Lung (tissue), 12 donors: ENCODE measurements around the gene YARS1. TPM values are rescaled to one million over a fixed set of nuclear protein-coding genes. Genes with fewer than 3 reads are reported as not detected.
"Not testable (repeated sequence)": the region's sequence is repeated elsewhere in the genome, so short reads cannot be mapped to it uniquely, and the experiment has no call there.

Experiments used
- ATAC-seq: fragments of 200-7000 bp; cut with Tn5 transposase; one replicate; pipeline ENCODE4 v1.9.1; 2020; ENCODE audit warnings: moderate number of reproducible peaks; ENCODE audit not compliant: insufficient read depth, low FRiP score
- DNase-seq, 3 donors: peaks; one replicate each; pipeline ENCODE4 v3.0.0-alpha.2; 2013 to 2017
- H3K27ac ChIP-seq, 2 donors: one replicate each; pipeline ENCODE4 v1.5.1; 2013; ENCODE audit warnings: mild to moderate bottlenecking in 2 of 2, moderate library complexity in 2 of 2, control low read depth in 1 of 2, inconsistent platforms in 1 of 2, low read depth in 1 of 2, low read length in 1 of 2
- H3K27me3 ChIP-seq, 3 donors: one replicate each; pipeline ENCODE4 v1.5.1; 2013; ENCODE audit warnings: low read length in 2 of 3; ENCODE audit not compliant: control insufficient read depth in 3 of 3, insufficient read depth in 3 of 3
- H3K36me3 ChIP-seq, 4 donors: one replicate each; pipeline ENCODE4 v1.5.1; 2013; ENCODE audit warnings: low read length in 4 of 4, mild to moderate bottlenecking in 1 of 4, moderate library complexity in 1 of 4; ENCODE audit not compliant: control insufficient read depth in 4 of 4, insufficient read depth in 4 of 4
- H3K4me1 ChIP-seq, 5 donors: one replicate each; pipeline ENCODE4 v1.5.1; 2013; ENCODE audit warnings: low read length in 5 of 5, mild to moderate bottlenecking in 2 of 5, moderate library complexity in 1 of 5; ENCODE audit not compliant: control insufficient read depth in 5 of 5, insufficient read depth in 5 of 5
- H3K4me3 ChIP-seq: one replicate; pipeline ENCODE4 v1.5.1; 2013; ENCODE audit warnings: mild to moderate bottlenecking, control low read depth, moderate library complexity
- H3K9ac ChIP-seq, 2 donors: one replicate each; pipeline ENCODE4 v1.5.1; 2013; ENCODE audit warnings: low read length in 2 of 2, control low read depth in 1 of 2; ENCODE audit not compliant: insufficient read depth in 1 of 2
- H3K9me3 ChIP-seq, 4 donors: one replicate each; pipeline ENCODE4 v1.5.1; 2013; ENCODE audit warnings: low read length in 3 of 4, mild to moderate bottlenecking in 1 of 4, moderate library complexity in 1 of 4; ENCODE audit not compliant: control insufficient read depth in 4 of 4, insufficient read depth in 3 of 4
- CTCF ChIP-seq: IDR thresholded peaks from 2 replicates; pipeline ENCODE4 v1.5.1; 2012; ENCODE audit warnings: mild to moderate bottlenecking; ENCODE audit errors: control extremely low read depth, extremely low read depth
- WGBS, 2 donors: extraction: QIAGEN DNeasy Blood & Tissue Kit; methylation state at CpG; one replicate each; pipeline ENCODE4 v1.1.7; 2013; 5-methylcytosine and 5-hydroxymethylcytosine counted together
- polyA plus RNA-seq, 2 donors: library from polyadenylated mRNA; stranded (reverse); fragments of 200-250 nt; gene quantifications; one replicate each; pipeline ENCODE4 v1.2.1, GENCODE V29; 2013
- total RNA-seq, 2 donors: library from RNA; depleted of rRNA in 1 of 2; stranded (reverse); fragments of >200 nt in 1 of 2; gene quantifications; one replicate each; pipeline ENCODE4 v1.2.1, GENCODE V29; 2014 to 2021
- donor health status: control.
- donor health status: control.
- donor health status: Bipolar disorder and iron deficiency.
- donor health status: healthy.
- donor health status: DM: yes; HTN: yes; CAD: no.

Gene YARS1
- total and polyA plus RNA-seq, 4 donors, result 61.2 to 151 (median 77.8) TPM

- Histone ChIP-seq H3K4me3 (no peak overlapping the region), H3K27me3 (no peaks in the 10 kb centered on the region), H3K9me3 (no peaks in the 10 kb centered on the region), H3K9ac (no peak overlapping the region), H3K27ac (no peak overlapping the region), H3K36me3 (peaks cover 6 to 23% (median 16%) of the 10 kb centered on the region in 4 donors), H3K4me1 (peaks cover 0 to 5% (median 4%) of the 10 kb centered on the region in 5 donors)
- DNase-seq, result no peak
- ATAC-seq, result no peak
- WGBS, 2 donors, result 92 to 95% methylated on average over 5 of the region's 5 CpGs
- no peak for TF ChIP-seq CTCF
Measured at GRCh38 chr1:32810358-32810757, 6.8 kb downstream of the YARS1 start.

- ATAC-seq (no peak), DNase-seq (no peak)
- no peaks in the 10 kb centered on the region for H3K27me3 ChIP-seq
- no peak for TF ChIP-seq CTCF
- H3K4me1 ChIP-seq, result peaks cover 0 to 3% (median 0%) of the 10 kb centered on the region in 5 donors
- WGBS, 2 donors, result 95 to 97% methylated on average over 4 of the region's 4 CpGs
- H3K9me3 ChIP-seq, result no peaks in the 10 kb centered on the region
- no peak overlapping the region for H3K9ac ChIP-seq
- H3K36me3 ChIP-seq, result peaks cover 6 to 25% (median 17%) of the 10 kb centered on the region in 4 donors
- H3K4me3 ChIP-seq, result no peak overlapping the region
- H3K27ac ChIP-seq, result no peak overlapping the region
Measured at GRCh38 chr1:32808580-32808979, 8.6 kb downstream of the YARS1 start.

- no peak overlapping the region for H3K9ac ChIP-seq
- H3K36me3 ChIP-seq, result peaks cover 12 to 31% (median 24%) of the 10 kb centered on the region in 4 donors
- WGBS, 2 donors, result 61 to 87% methylated on average over 4 of the region's 4 CpGs
- H3K9me3 ChIP-seq, result no peaks in the 10 kb centered on the region
- no peak overlapping the region for H3K4me3 ChIP-seq
- no peaks in the 10 kb centered on the region for H3K27me3 ChIP-seq
- peak in 1 of 3 donors; percentile 19 for DNase-seq
- ATAC-seq, result no peak
- no peak overlapping the region for H3K27ac ChIP-seq
- H3K4me1 ChIP-seq, result peaks cover 0 to 3% (median 0%) of the 10 kb centered on the region in 5 donors
- no peak for TF ChIP-seq CTCF
Measured at GRCh38 chr1:32806910-32807523, 10.1 kb downstream of the YARS1 start.

- ATAC-seq, result peak; percentile 47
- WGBS, 2 donors, result 72 to 86% methylated on average over 6 of the region's 6 CpGs
- H3K27ac ChIP-seq, result no peak overlapping the region
Measured at GRCh38 chr1:32806290-32806689, 10.9 kb downstream of the YARS1 start.

GRCh38 chr1:32804460-32804859, 12.7 kb downstream of the YARS1 start:
- peaks cover 12 to 27% (median 23%) of the 10 kb centered on the region in 4 donors for H3K36me3 ChIP-seq
- not testable (repeated sequence) for H3K9me3 ChIP-seq, H3K9ac ChIP-seq, H3K27ac ChIP-seq, H3K4me1 ChIP-seq, ATAC-seq, H3K4me3 ChIP-seq, H3K27me3 ChIP-seq, DNase-seq
- WGBS, 2 donors, result 97 to 98% methylated on average over 25 to 29 of the region's 30 CpGs

More at GRCh38 chr1:32806290-32806689, 10.9 kb downstream of the YARS1 start:
- H3K9me3 ChIP-seq, result no peaks in the 10 kb centered on the region
- H3K27me3 ChIP-seq, result no peaks in the 10 kb centered on the region
- H3K4me3 ChIP-seq, result no peak overlapping the region
- TF ChIP-seq CTCF, result no peak
- H3K36me3 ChIP-seq, result peaks cover 12 to 31% (median 25%) of the 10 kb centered on the region in 4 donors
- peak; percentile 13 to 42 (median 24) for DNase-seq
- no peak overlapping the region for H3K9ac ChIP-seq
- H3K4me1 ChIP-seq, result no peaks in the 10 kb centered on the region
